ENCODE data around the gene ICE1. TPM values are rescaled to one million over a fixed set of nuclear protein-coding genes. Genes with fewer than 3 reads are reported as not detected.

ICE1 gene
- total and polyA plus RNA-seq, 9 of the 15 experiments (the other 6 are each of a cell fraction or from before 2014, with no cell fraction given) = 4.9 to 47.4 (median 28.2) TPM

DNA sequence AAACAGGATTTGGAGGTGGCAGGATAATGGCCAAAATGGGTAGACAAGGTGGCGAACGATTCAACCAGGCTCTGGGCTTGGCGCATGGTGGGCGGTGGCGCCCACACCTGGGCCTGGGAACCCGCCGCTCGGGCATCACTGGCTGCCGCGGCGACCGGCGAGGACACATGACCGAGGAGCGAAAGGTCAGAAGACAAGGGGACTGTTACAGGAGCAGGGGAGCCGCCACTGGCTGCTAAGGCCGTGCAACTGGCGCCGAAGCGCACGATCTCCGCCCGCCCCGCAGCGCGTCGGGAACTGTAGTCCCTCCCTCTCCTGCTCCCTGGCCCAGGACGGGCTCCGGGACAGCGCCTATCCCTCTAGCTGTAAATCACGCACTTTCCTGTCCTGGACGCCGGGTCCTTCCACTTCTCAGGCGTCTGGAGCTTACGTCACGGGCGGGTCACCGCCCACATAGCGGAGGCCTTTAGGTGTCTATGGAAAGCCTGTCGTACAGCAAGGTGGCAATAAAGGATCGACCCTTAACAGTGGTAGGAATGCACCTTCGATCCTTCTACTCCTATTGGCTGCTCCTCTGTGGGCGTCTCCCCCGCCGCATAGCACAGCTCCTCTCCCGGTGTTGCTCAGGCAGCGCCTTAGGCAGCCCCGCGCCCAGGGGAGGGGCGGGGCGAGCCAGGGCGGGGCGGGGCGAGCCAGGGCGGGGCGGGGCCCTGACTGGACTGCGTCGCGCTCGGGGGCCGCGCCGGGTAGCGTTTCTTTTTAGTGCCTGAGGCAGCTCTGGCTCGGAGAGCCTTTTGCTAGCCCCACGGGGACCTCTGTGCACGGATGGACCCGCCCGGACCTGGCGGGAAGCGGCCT, at the start of gene ICE1 (continued):
- TF ChIP-seq HSF4 (CRISPR knock-in tag; IDR thresholded peaks at IDR 0.05; ENCODE audit: borderline replicate concordance) = no peak
- TF ChIP-seq, protein P1, sequence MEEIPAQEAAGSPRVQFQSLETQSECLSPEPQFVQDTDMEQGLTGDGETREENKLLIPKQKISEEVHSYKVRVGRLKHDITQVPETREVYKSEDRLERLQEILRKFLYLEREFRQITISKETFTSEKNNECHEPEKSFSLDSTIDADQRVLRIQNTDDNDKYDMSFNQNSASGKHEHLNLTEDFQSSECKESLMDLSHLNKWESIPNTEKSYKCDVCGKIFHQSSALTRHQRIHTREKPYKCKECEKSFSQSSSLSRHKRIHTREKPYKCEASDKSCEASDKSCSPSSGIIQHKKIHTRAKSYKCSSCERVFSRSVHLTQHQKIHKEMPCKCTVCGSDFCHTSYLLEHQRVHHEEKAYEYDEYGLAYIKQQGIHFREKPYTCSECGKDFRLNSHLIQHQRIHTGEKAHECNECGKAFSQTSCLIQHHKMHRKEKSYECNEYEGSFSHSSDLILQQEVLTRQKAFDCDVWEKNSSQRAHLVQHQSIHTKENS (CRISPR knock-in tag; IDR thresholded peaks at IDR 0.05) = no peak
- TF ChIP-seq ZNF79 (CRISPR knock-in tag; IDR thresholded peaks at IDR 0.05; ENCODE audit: low read depth) = no peak
- TF ChIP-seq TCFL5 (CRISPR knock-in tag; conservative IDR thresholded peaks at IDR 0.05) = no peak
- no peak for TF ChIP-seq CCAR2 (IDR thresholded peaks at IDR 0.05; ENCODE audit: low read depth, low read length)
- TF ChIP-seq ZNF197 (CRISPR knock-in tag; IDR thresholded peaks at IDR 0.05; ENCODE audit: low read depth) = no peak
- TF ChIP-seq NFE2L1 (tag; IDR thresholded peaks at IDR 0.05; ENCODE audit: borderline replicate concordance, low read depth) = no peak
- no peak for TF ChIP-seq ZNF561 (CRISPR knock-in tag; conservative IDR thresholded peaks at IDR 0.05)
- TF ChIP-seq ZNF41 (CRISPR knock-in tag; conservative IDR thresholded peaks at IDR 0.05) = 0 out of 2 replicates have a peak, but pooled peaks have one; percentile 14
- no peak for TF ChIP-seq PURB (CRISPR knock-in tag; IDR thresholded peaks at IDR 0.05; ENCODE audit: low read depth)
- TF ChIP-seq, protein P2, sequence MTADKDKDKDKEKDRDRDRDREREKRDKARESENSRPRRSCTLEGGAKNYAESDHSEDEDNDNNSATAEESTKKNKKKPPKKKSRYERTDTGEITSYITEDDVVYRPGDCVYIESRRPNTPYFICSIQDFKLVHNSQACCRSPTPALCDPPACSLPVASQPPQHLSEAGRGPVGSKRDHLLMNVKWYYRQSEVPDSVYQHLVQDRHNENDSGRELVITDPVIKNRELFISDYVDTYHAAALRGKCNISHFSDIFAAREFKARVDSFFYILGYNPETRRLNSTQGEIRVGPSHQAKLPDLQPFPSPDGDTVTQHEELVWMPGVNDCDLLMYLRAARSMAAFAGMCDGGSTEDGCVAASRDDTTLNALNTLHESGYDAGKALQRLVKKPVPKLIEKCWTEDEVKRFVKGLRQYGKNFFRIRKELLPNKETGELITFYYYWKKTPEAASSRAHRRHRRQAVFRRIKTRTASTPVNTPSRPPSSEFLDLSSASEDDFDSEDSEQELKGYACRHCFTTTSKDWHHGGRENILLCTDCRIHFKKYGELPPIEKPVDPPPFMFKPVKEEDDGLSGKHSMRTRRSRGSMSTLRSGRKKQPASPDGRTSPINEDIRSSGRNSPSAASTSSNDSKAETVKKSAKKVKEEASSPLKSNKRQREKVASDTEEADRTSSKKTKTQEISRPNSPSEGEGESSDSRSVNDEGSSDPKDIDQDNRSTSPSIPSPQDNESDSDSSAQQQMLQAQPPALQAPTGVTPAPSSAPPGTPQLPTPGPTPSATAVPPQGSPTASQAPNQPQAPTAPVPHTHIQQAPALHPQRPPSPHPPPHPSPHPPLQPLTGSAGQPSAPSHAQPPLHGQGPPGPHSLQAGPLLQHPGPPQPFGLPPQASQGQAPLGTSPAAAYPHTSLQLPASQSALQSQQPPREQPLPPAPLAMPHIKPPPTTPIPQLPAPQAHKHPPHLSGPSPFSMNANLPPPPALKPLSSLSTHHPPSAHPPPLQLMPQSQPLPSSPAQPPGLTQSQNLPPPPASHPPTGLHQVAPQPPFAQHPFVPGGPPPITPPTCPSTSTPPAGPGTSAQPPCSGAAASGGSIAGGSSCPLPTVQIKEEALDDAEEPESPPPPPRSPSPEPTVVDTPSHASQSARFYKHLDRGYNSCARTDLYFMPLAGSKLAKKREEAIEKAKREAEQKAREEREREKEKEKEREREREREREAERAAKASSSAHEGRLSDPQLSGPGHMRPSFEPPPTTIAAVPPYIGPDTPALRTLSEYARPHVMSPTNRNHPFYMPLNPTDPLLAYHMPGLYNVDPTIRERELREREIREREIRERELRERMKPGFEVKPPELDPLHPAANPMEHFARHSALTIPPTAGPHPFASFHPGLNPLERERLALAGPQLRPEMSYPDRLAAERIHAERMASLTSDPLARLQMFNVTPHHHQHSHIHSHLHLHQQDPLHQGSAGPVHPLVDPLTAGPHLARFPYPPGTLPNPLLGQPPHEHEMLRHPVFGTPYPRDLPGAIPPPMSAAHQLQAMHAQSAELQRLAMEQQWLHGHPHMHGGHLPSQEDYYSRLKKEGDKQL (CRISPR knock-in tag; IDR thresholded peaks at IDR 0.05; ENCODE audit: borderline replicate concordance) = no peak
- no peak for TF ChIP-seq FOXA3 (CRISPR knock-in tag; conservative IDR thresholded peaks at IDR 0.05 in 1 of 2, IDR thresholded peaks at IDR 0.05 in 1 of 2)
- TF ChIP-seq POLR2A (conservative IDR thresholded peaks at IDR 0.05) = peak; percentile 89
- no peak for TF ChIP-seq ZNF224 (CRISPR knock-in tag; IDR thresholded peaks at IDR 0.05)
- TF ChIP-seq, protein P3, sequence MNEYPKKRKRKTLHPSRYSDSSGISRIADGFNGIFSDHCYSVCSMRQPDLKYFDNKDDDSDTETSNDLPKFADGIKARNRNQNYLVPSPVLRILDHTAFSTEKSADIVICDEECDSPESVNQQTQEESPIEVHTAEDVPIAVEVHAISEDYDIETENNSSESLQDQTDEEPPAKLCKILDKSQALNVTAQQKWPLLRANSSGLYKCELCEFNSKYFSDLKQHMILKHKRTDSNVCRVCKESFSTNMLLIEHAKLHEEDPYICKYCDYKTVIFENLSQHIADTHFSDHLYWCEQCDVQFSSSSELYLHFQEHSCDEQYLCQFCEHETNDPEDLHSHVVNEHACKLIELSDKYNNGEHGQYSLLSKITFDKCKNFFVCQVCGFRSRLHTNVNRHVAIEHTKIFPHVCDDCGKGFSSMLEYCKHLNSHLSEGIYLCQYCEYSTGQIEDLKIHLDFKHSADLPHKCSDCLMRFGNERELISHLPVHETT (CRISPR knock-in tag; conservative IDR thresholded peaks at IDR 0.05 in 1 of 2, IDR thresholded peaks at IDR 0.05 in 1 of 2) = peak in 1 of 2 experiments; percentile 89; a peak in 2 of 4 replicates
- peak; percentile 76; the same call in 1 of the 2 replicates for TF ChIP-seq HDAC2 (IDR thresholded peaks at IDR 0.05)
- TF ChIP-seq POU5F1 (IDR thresholded peaks at IDR 0.05; ENCODE audit: borderline replicate concordance, low read depth, low read length, partially characterized antibody) = no peak
- TF ChIP-seq FOSL1 (tag; conservative IDR thresholded peaks at IDR 0.05) = 0 out of 2 replicates have a peak, but pooled peaks have one; percentile 45

Measured in K562 (cell line).